PC-3 (cell line): ENCODE data around the gene CD9. TPM values are rescaled to one million over a fixed set of nuclear protein-coding genes. Genes with fewer than 3 reads are reported as not detected.
"Not testable (repeated sequence)": the region's sequence is repeated elsewhere in the genome, so short reads cannot be mapped to it uniquely, and the experiment has no call there.

Source experiments
- ATAC-seq: fragments of 200-7000 bp; cut with Tn5 transposase; 2 replicates; pipeline ENCODE4 v1.9.1; 2020; ENCODE audit warnings: mild to moderate bottlenecking, moderate library complexity
- BruUV-seq: library from RNA; stranded (reverse); fragments of 400-500 nt; replicated peaks from 2 replicates; lab custom pipeline; 2021; lab: Mats Ljungman, UMichigan
- CTCF ChIA-PET: fragments of 300-600 bp; sonication (Branson Sonifier 250); formaldehyde crosslinking; loops from one replicate; lab custom pipeline; 2022; ENCODE audit warnings: antibody characterized with exemption; lab: Charles Lee
- POLR2A ChIA-PET: fragments of 300-600 bp; sonication (Branson Sonifier 250); formaldehyde crosslinking; loops from one replicate; lab custom pipeline; 2022; ENCODE audit warnings: antibody characterized with exemption; ENCODE audit not compliant: unreplicated experiment; lab: Charles Lee
- DNase-seq: peaks from one replicate; pipeline ENCODE4 v3.0.0-alpha.2; 2015
- H2AFZ ChIP-seq: fragments of 300-600 bp; sonication (generic); 2 replicates; pipeline ENCODE4 v1.6.0; 2016; ENCODE audit warnings: antibody characterized with exemption, low read length
- H3F3A ChIP-seq: fragments of 300-600 bp; sonication (generic); one replicate; pipeline ENCODE4 v1.6.0; 2017; ENCODE audit warnings: antibody characterized with exemption, low read length, control low read depth, mild to moderate bottlenecking; ENCODE audit not compliant: unreplicated experiment
- H3K27ac ChIP-seq: fragments of 300-600 bp; sonication (generic); 2 replicates; pipeline ENCODE4 v1.5.1; 2016; ENCODE audit warnings: mild to moderate bottlenecking, low read length
- H3K27me3 ChIP-seq: fragments of 300-600 bp; sonication (generic); 2 replicates; pipeline ENCODE4 v1.6.1; 2016; ENCODE audit warnings: low read length, mixed read lengths
- H3K36me3 ChIP-seq: fragments of 300-600 bp; sonication (generic); 2 replicates; pipeline ENCODE4 v1.6.1; 2016; ENCODE audit warnings: low read depth, mixed run types, low read length, mixed read lengths
- H3K4me1 ChIP-seq: fragments of 300-600 bp; sonication (generic); 2 replicates; pipeline ENCODE4 v1.5.1; 2016; ENCODE audit warnings: low read length; ENCODE audit not compliant: insufficient read depth
- H3K4me2 ChIP-seq: fragments of 300-600 bp; sonication (generic); 2 replicates; pipeline ENCODE4 v1.6.0; 2016; ENCODE audit warnings: low read length
- H3K4me3 ChIP-seq: fragments of 300-600 bp; sonication (generic); 2 replicates; pipeline ENCODE4 v1.5.1; 2016; ENCODE audit warnings: mild to moderate bottlenecking, low read length, mixed read lengths
- H3K79me2 ChIP-seq: fragments of 300-600 bp; sonication (generic); 2 replicates; pipeline ENCODE4 v1.6.1; 2017; ENCODE audit warnings: low read length, mixed read lengths
- H3K9ac ChIP-seq: fragments of 300-600 bp; sonication (generic); 2 replicates; pipeline ENCODE4 v1.6.0; 2016; ENCODE audit warnings: mild to moderate bottlenecking, low read length
- H3K9me2 ChIP-seq: fragments of 300-600 bp; sonication (generic); replicated peaks from 2 replicates; pipeline ENCODE4 v1.6.1; 2016; ENCODE audit warnings: mixed run types, low read length, mixed read lengths
- H3K9me3 ChIP-seq: fragments of 300-600 bp; sonication (generic); 2 replicates; pipeline ENCODE4 v1.6.1; 2016; ENCODE audit warnings: low read length, mixed read lengths
- H4K20me1 ChIP-seq: fragments of 300-600 bp; sonication (generic); 2 replicates; pipeline ENCODE4 v1.6.1; 2016; ENCODE audit warnings: low read length, mixed read lengths
- CTCF ChIP-seq: fragments of 300-600 bp; sonication (generic); conservative IDR thresholded peaks from 2 replicates; pipeline ENCODE4 v1.5.1; 2017; ENCODE audit warnings: antibody characterized with exemption, low read depth, mild to moderate bottlenecking, low read length
- EZH2 ChIP-seq: fragments of 300-600 bp; sonication (generic); IDR thresholded peaks from one replicate; pipeline ENCODE4 v1.6.1; 2017; ENCODE audit warnings: antibody characterized with exemption, mild to moderate bottlenecking, low read length; ENCODE audit not compliant: unreplicated experiment
- EZH2phosphoT487 ChIP-seq: fragments of 300-600 bp; sonication (generic); IDR thresholded peaks from 2 replicates; pipeline ENCODE4 v1.6.1; 2018; ENCODE audit warnings: mild to moderate bottlenecking, antibody characterized with exemption, low read length, borderline replicate concordance
- intact Hi-C: fragments of 100-400 bp; cut with micrococcal nuclease; formaldehyde crosslinking; loops from 2 replicates; pipeline ENCODE4 v1.9.0; 2023
- total RNA-seq: library from RNA; depleted of rRNA; stranded (reverse); fragments of >200 nt; gene quantifications from 2 replicates; pipeline ENCODE4 v1.2.3, GENCODE V29; 2014

CD9 gene
- total RNA-seq, 1 experiment from 2014 or later: 174 TPM

- BruUV-seq: no TSS peak
- DNase-seq: no peak
- POLR2A ChIA-PET: no interaction called here
- Histone ChIP-seq H3K27ac (no peak overlapping the region), H3K27me3 (no peaks in the 10 kb centered on the region), H3F3A (no peaks in the 10 kb centered on the region), H3K4me2 (no peak overlapping the region), H3K9me2 (no peaks in the 10 kb centered on the region), H3K4me3 (no peak overlapping the region), H4K20me1 (no peaks in the 10 kb centered on the region), H3K9ac (no peak overlapping the region), H3K9me3 (no peaks in the 10 kb centered on the region), H2AFZ (no peak overlapping the region), H3K36me3 (no peaks in the 10 kb centered on the region), H3K79me2 (no peaks in the 10 kb centered on the region), H3K4me1 (no peaks in the 10 kb centered on the region)
- CTCF ChIA-PET: no interaction called here
- no peak for ATAC-seq
- intact Hi-C loops: no loop called here
- TF ChIP-seq EZH2 (no peak), CTCF (no peak), EZH2phosphoT487 (no peak)
These were observed 42.7 kb upstream of the CD9 start for GRCh38 chr12:6157482-6157881.

- CTCF ChIA-PET: no interaction called here
- TF ChIP-seq EZH2 (no peak), CTCF (no peak), EZH2phosphoT487 (no peak)
- Histone ChIP-seq H3K27me3 (no peaks in the 10 kb centered on the region), H3K27ac (no peak overlapping the region), H3K4me1 (no peaks in the 10 kb centered on the region), H3F3A (no peaks in the 10 kb centered on the region), H3K4me2 (no peak overlapping the region), H3K4me3 (no peak overlapping the region), H3K79me2 (no peaks in the 10 kb centered on the region), H3K9me3 (no peaks in the 10 kb centered on the region), H3K9ac (no peak overlapping the region), H3K9me2 (no peaks in the 10 kb centered on the region), H2AFZ (no peak overlapping the region), H3K36me3 (no peaks in the 10 kb centered on the region), H4K20me1 (no peaks in the 10 kb centered on the region)
- POLR2A ChIA-PET: no interaction called here
- DNase-seq: no peak
- BruUV-seq: no TSS peak
- intact Hi-C loops: no loop called here
- ATAC-seq: no peak
These were observed 41.9 kb upstream of the CD9 start for GRCh38 chr12:6158255-6158654.

DNA sequence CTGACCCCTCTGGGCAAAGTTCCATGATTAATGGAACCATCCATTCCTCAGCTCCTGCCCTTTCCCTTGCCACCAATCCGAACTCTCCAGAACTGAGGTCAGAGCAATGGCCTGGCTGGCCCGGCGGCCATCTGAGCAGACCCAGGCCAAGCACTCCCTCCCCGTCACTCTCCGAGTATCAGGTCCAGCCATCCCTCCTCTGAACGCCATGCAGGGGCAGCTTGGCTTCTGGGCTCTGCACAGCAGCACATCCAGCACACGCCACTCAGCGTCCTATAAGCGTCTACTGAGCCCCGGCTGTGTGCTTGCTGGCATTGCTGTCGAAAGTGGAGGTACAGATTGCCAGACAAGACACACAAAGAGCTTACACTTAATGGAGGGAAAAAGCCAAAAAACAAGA is 41.5 kb upstream of the CD9 start:
- CTCF ChIA-PET: no interaction called here
- intact Hi-C loops: no loop called here
- Histone ChIP-seq H3K79me2 (no peaks in the 10 kb centered on the region), H3F3A (no peaks in the 10 kb centered on the region), H3K9me2 (no peaks in the 10 kb centered on the region), H3K27ac (no peak overlapping the region), H3K36me3 (no peaks in the 10 kb centered on the region), H3K4me2 (no peak overlapping the region), H3K4me3 (no peak overlapping the region), H3K9me3 (no peaks in the 10 kb centered on the region), H3K4me1 (no peaks in the 10 kb centered on the region), H2AFZ (no peak overlapping the region), H3K27me3 (no peaks in the 10 kb centered on the region), H4K20me1 (no peaks in the 10 kb centered on the region), H3K9ac (no peak overlapping the region)
- TF ChIP-seq EZH2 (no peak), EZH2phosphoT487 (no peak), CTCF (no peak)
- POLR2A ChIA-PET: no interaction called here
- DNase-seq: no peak
- BruUV-seq: no TSS peak
- ATAC-seq: no peak

DNA sequence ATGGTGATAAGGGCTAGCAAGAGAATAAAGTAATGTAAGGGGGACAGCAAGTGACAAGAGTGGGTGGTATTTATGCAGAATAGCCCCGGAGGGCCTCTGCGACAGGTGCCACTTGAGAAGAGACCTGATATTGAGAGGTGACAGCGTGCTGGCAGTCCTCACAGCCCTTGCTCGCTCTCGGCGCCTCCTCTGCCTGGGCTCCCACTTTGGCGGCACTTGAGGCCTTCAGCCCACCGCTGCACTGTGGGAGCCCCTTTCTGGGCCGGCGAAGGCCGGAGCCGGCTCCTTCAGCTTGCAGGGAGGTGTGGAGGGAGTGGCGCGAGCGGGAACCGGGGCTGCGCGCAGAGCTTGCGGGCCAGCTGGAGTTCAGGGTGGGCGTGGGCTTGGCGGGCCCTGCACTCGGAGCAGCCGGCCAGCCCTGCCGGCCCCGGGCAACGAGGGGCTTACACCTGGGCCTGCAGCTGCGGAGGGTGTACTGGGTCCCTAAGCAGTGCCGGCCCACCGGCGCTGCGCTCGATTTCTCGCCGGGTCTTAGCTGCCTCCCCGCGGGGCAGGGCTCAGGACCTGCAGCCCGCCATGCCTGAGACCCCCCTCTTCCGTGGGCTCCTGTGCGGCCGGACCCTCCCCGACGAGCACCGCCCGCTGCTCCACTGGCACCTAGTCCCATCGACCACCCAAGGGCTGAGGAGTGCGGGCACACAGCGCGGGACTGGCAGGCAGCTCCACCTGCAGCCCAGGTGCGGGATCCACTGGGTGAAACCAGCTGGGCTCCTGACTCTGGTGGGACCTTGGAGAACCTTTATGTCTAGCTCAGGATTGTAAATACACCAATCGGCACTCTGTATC is 40.8 kb upstream of the CD9 start:
- ATAC-seq, BruUV-seq, H3K9me2 ChIP-seq, H3K27ac ChIP-seq, H4K20me1 ChIP-seq, H3K9ac ChIP-seq, CTCF ChIA-PET, H3K79me2 ChIP-seq, H3K27me3 ChIP-seq, POLR2A ChIA-PET, H3K4me2 ChIP-seq, H3K4me1 ChIP-seq, H3K4me3 ChIP-seq, DNase-seq, intact Hi-C loops, H3F3A ChIP-seq, H2AFZ ChIP-seq, H3K9me3 ChIP-seq, H3K36me3 ChIP-seq: not testable (repeated sequence)
